ENCODE data around the gene HSH2D.

DNA sequence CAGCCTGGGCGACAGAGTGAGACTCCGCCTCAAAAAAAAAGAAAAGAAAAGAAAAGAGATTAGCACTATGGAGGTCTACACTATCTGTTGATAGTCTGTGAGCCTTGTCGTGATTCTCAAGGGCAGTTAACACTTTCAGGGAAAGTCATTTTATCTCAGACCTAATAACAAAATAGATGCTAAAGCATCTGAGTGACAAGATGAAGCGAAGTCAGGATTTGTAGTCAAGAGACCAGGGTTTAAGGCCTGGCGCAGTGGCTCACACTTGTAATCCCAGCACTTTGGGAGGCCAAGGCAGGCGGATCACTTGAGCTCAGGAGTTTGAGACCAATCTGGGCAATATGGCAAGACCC, 45.1 kb upstream of the HSH2D start:
- TF ChIP-seq, protein P1, sequence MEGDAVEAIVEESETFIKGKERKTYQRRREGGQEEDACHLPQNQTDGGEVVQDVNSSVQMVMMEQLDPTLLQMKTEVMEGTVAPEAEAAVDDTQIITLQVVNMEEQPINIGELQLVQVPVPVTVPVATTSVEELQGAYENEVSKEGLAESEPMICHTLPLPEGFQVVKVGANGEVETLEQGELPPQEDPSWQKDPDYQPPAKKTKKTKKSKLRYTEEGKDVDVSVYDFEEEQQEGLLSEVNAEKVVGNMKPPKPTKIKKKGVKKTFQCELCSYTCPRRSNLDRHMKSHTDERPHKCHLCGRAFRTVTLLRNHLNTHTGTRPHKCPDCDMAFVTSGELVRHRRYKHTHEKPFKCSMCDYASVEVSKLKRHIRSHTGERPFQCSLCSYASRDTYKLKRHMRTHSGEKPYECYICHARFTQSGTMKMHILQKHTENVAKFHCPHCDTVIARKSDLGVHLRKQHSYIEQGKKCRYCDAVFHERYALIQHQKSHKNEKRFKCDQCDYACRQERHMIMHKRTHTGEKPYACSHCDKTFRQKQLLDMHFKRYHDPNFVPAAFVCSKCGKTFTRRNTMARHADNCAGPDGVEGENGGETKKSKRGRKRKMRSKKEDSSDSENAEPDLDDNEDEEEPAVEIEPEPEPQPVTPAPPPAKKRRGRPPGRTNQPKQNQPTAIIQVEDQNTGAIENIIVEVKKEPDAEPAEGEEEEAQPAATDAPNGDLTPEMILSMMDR (IDR thresholded peaks at IDR 0.05) = no peak
- TF ChIP-seq POLR2AphosphoS5 (IDR thresholded peaks at IDR 0.05) = no peak
- no peak for TF ChIP-seq POLR2A (IDR thresholded peaks at IDR 0.05)
